ENCODE measurements around the gene POLE3. TPM values are rescaled to one million over a fixed set of nuclear protein-coding genes. Genes with fewer than 3 reads are reported as not detected.
A peak's percentile ranks its signal among the peaks of the same experiment; 100 is the strongest.
"Not testable (repeated sequence)": the region's sequence is repeated elsewhere in the genome, so short reads cannot be mapped to it uniquely, and the experiment has no call there.

Gene POLE3
- total and polyA plus RNA-seq, 2 donors (not counting 1 experiment from before 2014, with no cell fraction given) = 50.3 to 60.7 TPM

GRCh38 chr9:113381441-113381840 lies 29.0 kb downstream of the POLE3 start:
- H3K9me3 ChIP-seq (ENCODE audit: control extremely low read depth in 1 of 3, control insufficient read depth in 2 of 3, insufficient read depth in 1 of 3, low read length in 2 of 3); H3K4me3 ChIP-seq (ENCODE audit: control extremely low read depth in 1 of 5, extremely low read depth in 1 of 5, insufficient read depth in 1 of 5, low read depth in 2 of 5, low read length in 4 of 5); H3K9me3 Mint-ChIP-seq (ENCODE audit: insufficient read depth); H2AFZ ChIP-seq (ENCODE audit: insufficient read depth, low read depth, low read length, poor library complexity, severe bottlenecking); H3K36me3 ChIP-seq (replicated peaks in 1 of 2; ENCODE audit: control extremely low read depth in 1 of 2, control insufficient read depth in 1 of 2, extremely low read depth in 1 of 2, insufficient read depth in 2 of 2, low read length in 1 of 2); H3K9ac ChIP-seq (ENCODE audit: low read length); DNase-seq; ATAC-seq (ENCODE audit: low read depth); H4K20me1 ChIP-seq (ENCODE audit: control insufficient read depth, insufficient read depth, low read length, poor library complexity, severe bottlenecking); H3K27me3 ChIP-seq (replicated peaks in 1 of 4; ENCODE audit: control extremely low read depth in 1 of 4, control insufficient read depth in 3 of 4, insufficient read depth in 4 of 4, low read length in 3 of 4); CTCF ChIA-PET; H3K27me3 Mint-ChIP-seq; H3K27ac Mint-ChIP-seq; H3K79me2 ChIP-seq (ENCODE audit: control insufficient read depth, insufficient read depth, low read length); H3K4me3 Mint-ChIP-seq; H3K27ac ChIP-seq (ENCODE audit: low read length in 2 of 2); H3K4me2 ChIP-seq (replicated peaks; ENCODE audit: low read depth, low read length, poor library complexity, severe bottlenecking): not testable (repeated sequence)
- intact Hi-C loops (cut with micrococcal nuclease) = loop anchor here (2.0 kb wide), 1 partner anchor 19 kb away; the partner anchor contains the start of gene ALAD
- peaks cover 11% of the 10 kb centered on the region for H3K4me1 Mint-ChIP-seq
- POLR2A ChIA-PET = interaction anchor here (0.6 kb wide), 1 partner anchor 179 kb away, joined by 7 read pairs; no protein-coding TSS in a partner anchor
- WGBS (ENCODE audit: insufficient coverage) = 74% methylated on average over 5 of the region's 7 CpGs
- H3K4me1 ChIP-seq (ENCODE audit: control insufficient read depth in 2 of 2, insufficient read depth in 2 of 2, low read length in 2 of 2) = peaks cover 3 to 12% of the 10 kb centered on the region in 2 donors

GRCh38 chr9:113380869-113381378 lies 29.6 kb downstream of the POLE3 start:
- no peaks in the 10 kb centered on the region for H3K27me3 ChIP-seq (replicated peaks in 1 of 4; ENCODE audit: control extremely low read depth in 1 of 4, control insufficient read depth in 3 of 4, insufficient read depth in 4 of 4, low read length in 3 of 4)
- CTCF ChIA-PET = no interaction called here

GRCh38 chr9:113379829-113380210 lies 30.7 kb downstream of the POLE3 start:
- POLR2A ChIA-PET; H3K36me3 ChIP-seq (replicated peaks in 1 of 2; ENCODE audit: control extremely low read depth in 1 of 2, control insufficient read depth in 1 of 2, extremely low read depth in 1 of 2, insufficient read depth in 2 of 2, low read length in 1 of 2); ATAC-seq (ENCODE audit: low read depth); H3K27ac ChIP-seq (ENCODE audit: low read length in 2 of 2); H3K4me3 Mint-ChIP-seq; H3K27me3 Mint-ChIP-seq; DNase-seq; H3K4me2 ChIP-seq (replicated peaks; ENCODE audit: low read depth, low read length, poor library complexity, severe bottlenecking); H2AFZ ChIP-seq (ENCODE audit: insufficient read depth, low read depth, low read length, poor library complexity, severe bottlenecking); CTCF ChIA-PET; H4K20me1 ChIP-seq (ENCODE audit: control insufficient read depth, insufficient read depth, low read length, poor library complexity, severe bottlenecking); H3K9ac ChIP-seq (ENCODE audit: low read length); H3K4me3 ChIP-seq (ENCODE audit: control extremely low read depth in 1 of 5, extremely low read depth in 1 of 5, insufficient read depth in 1 of 5, low read depth in 2 of 5, low read length in 4 of 5); H3K79me2 ChIP-seq (ENCODE audit: control insufficient read depth, insufficient read depth, low read length); H3K9me3 ChIP-seq (ENCODE audit: control extremely low read depth in 1 of 3, control insufficient read depth in 2 of 3, insufficient read depth in 1 of 3, low read length in 2 of 3); H3K27me3 ChIP-seq (replicated peaks in 1 of 4; ENCODE audit: control extremely low read depth in 1 of 4, control insufficient read depth in 3 of 4, insufficient read depth in 4 of 4, low read length in 3 of 4); H3K9me3 Mint-ChIP-seq (ENCODE audit: insufficient read depth): not testable (repeated sequence)
- intact Hi-C loops (cut with micrococcal nuclease) = loop anchor here (2.0 kb wide), 1 partner anchor 21 kb away; the partner anchor contains the start of gene ALAD
- H3K4me1 ChIP-seq (ENCODE audit: control insufficient read depth in 2 of 2, insufficient read depth in 2 of 2, low read length in 2 of 2) = peaks cover 7 to 21% of the 10 kb centered on the region in 2 donors
- H3K27ac Mint-ChIP-seq = peak overlapping the region; percentile 3
- WGBS (ENCODE audit: insufficient coverage) = no CpG with 5 or more reads among the region's 2 CpGs
- peaks cover 22% of the 10 kb centered on the region for H3K4me1 Mint-ChIP-seq

More at GRCh38 chr9:113380869-113381378, 29.6 kb downstream of the POLE3 start:
- H3K9me3 ChIP-seq (ENCODE audit: control extremely low read depth in 1 of 3, control insufficient read depth in 2 of 3, insufficient read depth in 1 of 3, low read length in 2 of 3) = no peaks in the 10 kb centered on the region
- H3K36me3 ChIP-seq (replicated peaks in 1 of 2; ENCODE audit: control extremely low read depth in 1 of 2, control insufficient read depth in 1 of 2, extremely low read depth in 1 of 2, insufficient read depth in 2 of 2, low read length in 1 of 2) = no peaks in the 10 kb centered on the region
- WGBS (ENCODE audit: insufficient coverage) = no CpG with 5 or more reads among the region's 1 CpG
- Mint-ChIP-seq H3K9me3 (ENCODE audit: insufficient read depth) (no peaks in the 10 kb centered on the region), H3K4me3 (peak overlapping the region; percentile 7), H3K4me1 (peaks cover 11% of the 10 kb centered on the region), H3K27ac (peak overlapping the region; percentile 73), H3K27me3 (no peaks in the 10 kb centered on the region)
- H2AFZ ChIP-seq (ENCODE audit: insufficient read depth, low read depth, low read length, poor library complexity, severe bottlenecking) = peak overlapping the region; percentile 66
- POLR2A ChIA-PET = interaction anchor here (0.6 kb wide), 1 partner anchor 180 kb away, joined by 7 read pairs; no protein-coding TSS in a partner anchor
- peak overlapping the region; percentile 3 to 44 for H3K27ac ChIP-seq (ENCODE audit: low read length in 2 of 2)
- TF ChIP-seq CTCF (IDR thresholded peaks at IDR 0.05) = no peak
- TF ChIP-seq EZH2 (IDR thresholded peaks at IDR 0.05; ENCODE audit: borderline replicate concordance, insufficient read depth, low read depth, low read length, poor library complexity, severe bottlenecking) = no peak
- intact Hi-C loops (cut with micrococcal nuclease) = loop anchor here (2.0 kb wide), 1 partner anchor 20 kb away; the partner anchor contains the start of gene ALAD
- no peaks in the 10 kb centered on the region for H3K79me2 ChIP-seq (ENCODE audit: control insufficient read depth, insufficient read depth, low read length)
- DNase-seq (peak; percentile 57), ATAC-seq (ENCODE audit: low read depth) (peak; percentile 25)
- no peak overlapping the region for H3K9ac ChIP-seq (ENCODE audit: low read length)
- H4K20me1 ChIP-seq (ENCODE audit: control insufficient read depth, insufficient read depth, low read length, poor library complexity, severe bottlenecking) = no peaks in the 10 kb centered on the region
- no peak overlapping the region for H3K4me3 ChIP-seq (ENCODE audit: control extremely low read depth in 1 of 5, extremely low read depth in 1 of 5, insufficient read depth in 1 of 5, low read depth in 2 of 5, low read length in 4 of 5)
- H3K4me1 ChIP-seq (ENCODE audit: control insufficient read depth in 2 of 2, insufficient read depth in 2 of 2, low read length in 2 of 2) = peaks cover 3 to 15% of the 10 kb centered on the region in 2 donors
- H3K4me2 ChIP-seq (replicated peaks; ENCODE audit: low read depth, low read length, poor library complexity, severe bottlenecking) = peak overlapping the region; percentile 2

Data from B cell (primary cell).